CD4-positive, alpha-beta memory T cell (primary cell): ENCODE measurements around the gene UBAC1. TPM values are rescaled to one million over a fixed set of nuclear protein-coding genes. Genes with fewer than 3 reads are reported as not detected.

Experiments used
- CTCF ChIA-PET: fragments of 350-600 bp; sonication (Branson Sonifier 250); formaldehyde crosslinking; loops from one replicate; lab custom pipeline; 2021; ENCODE audit warnings: inconsistent platforms; ENCODE audit not compliant: partially characterized antibody; lab: Charles Lee
- POLR2A ChIA-PET: fragments of 350-600 bp; sonication (Branson Sonifier 250); formaldehyde crosslinking; loops from one replicate; lab custom pipeline; 2021; ENCODE audit not compliant: partially characterized antibody; lab: Charles Lee
- DNase-seq, 5 donors: peaks; one replicate each; pipeline versions ENCODE4 v3.0.0 to v3.0.0-alpha.2; 2020 to 2022; ENCODE audit warnings: mixed read lengths in 1 of 5
- H3K27ac ChIP-seq: one replicate; pipeline ENCODE4 v1.7.0; 2013; ENCODE audit warnings: low read depth, low read length
- H3K27me3 ChIP-seq: 2 replicates; pipeline ENCODE4 v1.7.0; 2013; ENCODE audit warnings: mild to moderate bottlenecking, low read length, moderate library complexity; ENCODE audit not compliant: insufficient read depth
- H3K36me3 ChIP-seq: 2 replicates; pipeline ENCODE4 v1.7.0; 2013; ENCODE audit warnings: mild to moderate bottlenecking, low read length, moderate library complexity; ENCODE audit not compliant: insufficient read depth
- H3K4me1 ChIP-seq: 2 replicates; pipeline ENCODE4 v1.7.0; 2013; ENCODE audit warnings: mild to moderate bottlenecking, low read length, moderate library complexity; ENCODE audit not compliant: insufficient read depth
- H3K4me3 ChIP-seq, 2 donors: one replicate each; pipeline ENCODE4 v1.7.0; 2013; ENCODE audit warnings: low read length in 2 of 2, mild to moderate bottlenecking in 1 of 2
- H3K9me3 ChIP-seq, 2 donors: one replicate each; pipeline ENCODE4 v1.7.0; 2013; ENCODE audit warnings: low read length in 2 of 2, control low read depth in 1 of 2; ENCODE audit not compliant: control insufficient read depth in 1 of 2
- H3K27ac Mint-ChIP-seq, 7 donors: one replicate each; pipeline ENCODE4 v1.8.0; 2020 to 2021; ENCODE audit warnings: mixed read lengths in 7 of 7, mild to moderate bottlenecking in 6 of 7, inconsistent platforms in 3 of 7, moderate library complexity in 3 of 7
- H3K27me3 Mint-ChIP-seq, 2 donors: one replicate each; pipeline ENCODE4 v1.8.0; 2020 to 2021; ENCODE audit warnings: mixed read lengths in 2 of 2
- H3K36me3 Mint-ChIP-seq, 2 donors: one replicate each; pipeline ENCODE4 v1.8.0; 2020 to 2021; ENCODE audit warnings: mixed read lengths in 2 of 2, inconsistent platforms in 1 of 2, mild to moderate bottlenecking in 1 of 2
- H3K4me1 Mint-ChIP-seq, 4 donors: one replicate each; pipeline ENCODE4 v1.8.0; 2020 to 2021; ENCODE audit warnings: mixed read lengths in 4 of 4, mild to moderate bottlenecking in 1 of 4
- H3K4me3 Mint-ChIP-seq, 8 donors: one replicate each; pipeline ENCODE4 v1.8.0; 2020 to 2021; ENCODE audit warnings: mixed read lengths in 8 of 8, mild to moderate bottlenecking in 7 of 8, moderate library complexity in 6 of 8, inconsistent platforms in 3 of 8
- H3K9me3 Mint-ChIP-seq, 8 donors: one replicate each; pipeline ENCODE4 v1.8.0; 2020 to 2021; ENCODE audit warnings: mixed read lengths in 8 of 8, mild to moderate bottlenecking in 5 of 8, inconsistent platforms in 3 of 8, moderate library complexity in 1 of 8
- intact Hi-C: fragments of 100-400 bp; cut with micrococcal nuclease; formaldehyde crosslinking; loops from one replicate; pipeline ENCODE4 v1.15.1; 2023
- polyA plus RNA-seq, 2 donors: library from polyadenylated mRNA; unstranded; fragments of 300-500 nt; fragmentation: Illumina TruSeq; gene quantifications; one replicate each; pipeline ENCODE4 v1.2.3, GENCODE V29; 2021
- total RNA-seq, 2 experiments: library from RNA; stranded (reverse); gene quantifications; one replicate each; pipeline ENCODE4 v1.2.3, GENCODE V29; 2021

Gene UBAC1
- total and polyA plus RNA-seq, 4 experiments from 2014 or later = 23.0 to 32.8 (median 28.1) TPM

GRCh38 chr9:135993765-135994500, 32.8 kb upstream of the UBAC1 start:
- Mint-ChIP-seq H3K4me1 (peaks cover 5 to 38% (median 23%) of the 10 kb centered on the region in 4 donors), H3K36me3 (no peaks in the 10 kb centered on the region), H3K27ac (peak overlapping the region in 1 of 7 donors; percentile 41), H3K27me3 (no peaks in the 10 kb centered on the region), H3K9me3 (peaks cover 0 to 2% (median 0%) of the 10 kb centered on the region in 8 donors), H3K4me3 (no peak overlapping the region)
- DNase-seq = peak in 1 of 5 donors; percentile 39
- ChIA-PET POLR2A (no interaction called here), CTCF (no interaction called here)
- peaks cover 31% of the 10 kb centered on the region for H3K4me1 ChIP-seq
- H3K27me3 ChIP-seq = no peaks in the 10 kb centered on the region
- intact Hi-C loops = no loop called here
- no peaks in the 10 kb centered on the region for H3K36me3 ChIP-seq
- H3K9me3 ChIP-seq = no peaks in the 10 kb centered on the region
- no peak overlapping the region for H3K4me3 ChIP-seq
- H3K27ac ChIP-seq = no peak overlapping the region

GRCh38 chr9:135993409-135993742, 32.2 kb upstream of the UBAC1 start:
- Mint-ChIP-seq H3K27ac (peak overlapping the region in 1 of 7 donors; percentile 4), H3K36me3 (no peaks in the 10 kb centered on the region), H3K9me3 (peaks cover 0 to 2% (median 0%) of the 10 kb centered on the region in 8 donors), H3K4me1 (peaks cover 5 to 38% (median 23%) of the 10 kb centered on the region in 4 donors), H3K27me3 (no peaks in the 10 kb centered on the region), H3K4me3 (no peak overlapping the region)
- Histone ChIP-seq H3K4me1 (peaks cover 31% of the 10 kb centered on the region), H3K4me3 (no peak overlapping the region), H3K9me3 (no peaks in the 10 kb centered on the region), H3K36me3 (no peaks in the 10 kb centered on the region), H3K27ac (no peak overlapping the region), H3K27me3 (no peaks in the 10 kb centered on the region)
- ChIA-PET POLR2A (interaction anchor here (1.2 kb wide), 1 partner anchor 115 kb away, joined by 3 read pairs; no protein-coding TSS in a partner anchor), CTCF (interaction anchor here (1.2 kb wide), 1 partner anchor 129 kb away, joined by 3 read pairs; no protein-coding TSS in a partner anchor)
- no peak for DNase-seq
- intact Hi-C loops = no loop called here

- ChIA-PET POLR2A (interaction anchor here (1.2 kb wide), 1 partner anchor 115 kb away, joined by 3 read pairs; no protein-coding TSS in a partner anchor), CTCF (interaction anchor here (0.6 to 1.2 kb wide), 3 partner anchors 26 to 130 kb away, joined by 3 read pairs; no protein-coding TSS in a partner anchor)
- H3K4me1 ChIP-seq = peaks cover 31% of the 10 kb centered on the region
- Mint-ChIP-seq H3K36me3 (no peaks in the 10 kb centered on the region), H3K9me3 (peaks cover 0 to 2% (median 0%) of the 10 kb centered on the region in 8 donors), H3K4me3 (peak overlapping the region in 7 of 8 donors; percentile 43 to 69 (median 59)), H3K27ac (peak overlapping the region; percentile 22 to 82 (median 57)), H3K27me3 (no peaks in the 10 kb centered on the region), H3K4me1 (peaks cover 5 to 38% (median 23%) of the 10 kb centered on the region in 4 donors)
- no peaks in the 10 kb centered on the region for H3K36me3 ChIP-seq
- H3K4me3 ChIP-seq = peak overlapping the region in 1 of 2 donors; percentile 18
- intact Hi-C loops = no loop called here
- H3K27ac ChIP-seq = no peak overlapping the region
- H3K27me3 ChIP-seq = no peaks in the 10 kb centered on the region
- DNase-seq = peak; percentile 27 to 39 (median 34)
- no peaks in the 10 kb centered on the region for H3K9me3 ChIP-seq
These were observed 31.6 kb upstream of the UBAC1 start for GRCh38 chr9:135992486-135993408.

- intact Hi-C loops = loop anchor here (2.0 kb wide), 1 partner anchor 31 kb away; the partner anchor contains the start of gene UBAC1
- H3K4me1 Mint-ChIP-seq = peaks cover 5 to 38% (median 23%) of the 10 kb centered on the region in 4 donors
- peaks cover 0 to 2% (median 0%) of the 10 kb centered on the region in 8 donors for H3K9me3 Mint-ChIP-seq
- no peak overlapping the region for H3K27ac ChIP-seq
- POLR2A ChIA-PET = no interaction called here
- no peak overlapping the region for H3K4me3 ChIP-seq
- DNase-seq = peak in 1 of 5 donors; percentile 14
- peaks cover 31% of the 10 kb centered on the region for H3K4me1 ChIP-seq
- H3K4me3 Mint-ChIP-seq = peak overlapping the region in 3 of 8 donors; percentile 17 to 59 (median 20)
- no peaks in the 10 kb centered on the region for H3K27me3 Mint-ChIP-seq
- no peaks in the 10 kb centered on the region for H3K36me3 ChIP-seq
- no peaks in the 10 kb centered on the region for H3K36me3 Mint-ChIP-seq
- no peaks in the 10 kb centered on the region for H3K9me3 ChIP-seq
- H3K27me3 ChIP-seq = no peaks in the 10 kb centered on the region
- peak overlapping the region in 4 of 7 donors; percentile 6 to 82 (median 26) for H3K27ac Mint-ChIP-seq
- CTCF ChIA-PET = interaction anchor here (0.6 to 1.1 kb wide), 2 partner anchors 25 to 45 kb away, joined by 3 read pairs; no protein-coding TSS in a partner anchor
These were observed 30.6 kb upstream of the UBAC1 start for GRCh38 chr9:135991771-135992170.

- H3K27me3 Mint-ChIP-seq = no peaks in the 10 kb centered on the region
- CTCF ChIA-PET = no interaction called here
- Histone ChIP-seq H3K27ac (no peak overlapping the region), H3K4me1 (peaks cover 31% of the 10 kb centered on the region), H3K9me3 (no peaks in the 10 kb centered on the region), H3K27me3 (no peaks in the 10 kb centered on the region), H3K36me3 (no peaks in the 10 kb centered on the region), H3K4me3 (peak overlapping the region in 1 of 2 donors; percentile 8)
- peaks cover 5 to 38% (median 20%) of the 10 kb centered on the region in 4 donors for H3K4me1 Mint-ChIP-seq
- peak overlapping the region; percentile 36 to 77 (median 65) for H3K4me3 Mint-ChIP-seq
- peak overlapping the region in 2 of 7 donors; percentile 35 to 82 for H3K27ac Mint-ChIP-seq
- POLR2A ChIA-PET = interaction anchor here (0.5 to 1.2 kb wide), 3 partner anchors 16 to 119 kb away, joined by 3 to 4 read pairs (median 3); no protein-coding TSS in a partner anchor
- peaks cover 0 to 2% (median 0%) of the 10 kb centered on the region in 8 donors for H3K9me3 Mint-ChIP-seq
- H3K36me3 Mint-ChIP-seq = no peaks in the 10 kb centered on the region
- DNase-seq = peak; percentile 33 to 72 (median 57)
- intact Hi-C loops = loop anchor here (1.0 to 2.0 kb wide), 2 partner anchors 11 to 30 kb away; partner anchors contain the start of gene UBAC1
These were observed 29.6 kb upstream of the UBAC1 start for GRCh38 chr9:135990468-135991429.
